Measurements from ENCODE around the gene ABCD4.
"Not testable (repeated sequence)": the region's sequence is repeated elsewhere in the genome, so short reads cannot be mapped to it uniquely, and the experiment has no call there.

ABCD4 gene

DNA sequence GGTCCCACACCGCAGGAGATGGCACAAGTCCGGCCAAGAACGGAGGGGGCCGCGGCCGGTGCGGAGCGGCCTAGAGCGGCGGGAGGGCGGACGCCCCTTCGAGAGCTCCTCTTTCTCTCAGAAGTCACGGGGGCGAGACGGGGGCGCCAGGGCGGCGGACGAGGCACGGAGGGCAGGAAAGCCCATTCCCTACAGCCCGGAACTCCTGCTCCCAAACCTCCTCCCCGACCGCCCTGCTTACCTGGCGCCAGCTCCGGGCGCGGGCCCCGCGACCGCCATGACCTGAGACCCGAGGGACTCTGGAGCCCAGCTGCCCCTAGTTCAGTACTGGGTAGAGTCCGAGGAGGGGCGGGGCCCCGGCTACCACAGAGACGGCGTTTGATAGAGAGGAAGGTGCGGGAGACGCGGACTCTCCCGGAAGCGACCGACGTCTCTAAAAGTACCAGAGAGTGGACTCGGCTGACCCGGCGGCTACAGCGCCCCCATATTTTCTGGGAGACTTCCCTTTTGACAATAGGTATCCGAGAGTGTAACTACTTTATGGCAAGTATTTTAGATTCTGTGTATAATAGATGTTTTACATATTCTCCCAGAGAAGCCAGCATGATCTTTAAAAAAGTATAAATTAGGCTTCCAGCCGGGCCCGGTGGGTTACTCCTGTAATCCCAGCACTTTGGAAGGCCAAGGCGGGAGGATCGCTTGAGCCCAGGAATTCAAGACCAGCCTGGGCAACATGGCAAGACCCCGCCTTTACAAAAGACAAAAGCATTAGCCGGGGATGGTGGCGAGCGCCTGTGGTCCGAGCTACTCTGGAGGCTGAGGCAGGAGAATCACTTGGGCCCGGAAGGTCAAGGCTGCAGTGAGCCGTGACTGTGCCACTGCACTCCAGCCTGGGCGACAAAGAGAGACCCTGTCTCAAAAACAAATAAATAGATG, at the start of gene ABCD4:
TSS of gene ABCD4 (minus strand) at position 301 of the 936 bp plus-strand sequence. CDS start at position 279, 22 bp downstream.
- peak; percentile 94 for DNase-seq (ENCODE audit: low spot score)

DNA sequence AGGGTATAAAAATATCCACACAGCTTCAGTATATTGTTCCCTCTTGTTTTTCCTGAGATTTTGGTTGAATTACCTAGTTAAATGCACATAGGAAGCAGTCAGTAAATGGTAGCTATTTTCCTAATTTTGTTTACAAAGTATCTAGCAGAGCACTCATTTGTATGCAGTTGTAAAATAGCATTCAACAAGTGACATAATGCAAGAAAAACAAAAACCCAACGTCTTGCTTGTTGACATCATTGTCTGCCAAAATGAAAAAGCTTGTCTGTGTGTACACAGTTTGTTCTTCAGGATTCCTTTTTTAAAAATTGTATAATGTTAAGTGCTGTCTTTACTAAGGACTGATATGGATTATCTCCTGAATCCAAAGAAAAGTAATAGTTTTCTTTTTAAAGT, 48.2 kb upstream of the ABCD4 start:
- DNase-seq (ENCODE audit: low spot score), result no peak

DNA sequence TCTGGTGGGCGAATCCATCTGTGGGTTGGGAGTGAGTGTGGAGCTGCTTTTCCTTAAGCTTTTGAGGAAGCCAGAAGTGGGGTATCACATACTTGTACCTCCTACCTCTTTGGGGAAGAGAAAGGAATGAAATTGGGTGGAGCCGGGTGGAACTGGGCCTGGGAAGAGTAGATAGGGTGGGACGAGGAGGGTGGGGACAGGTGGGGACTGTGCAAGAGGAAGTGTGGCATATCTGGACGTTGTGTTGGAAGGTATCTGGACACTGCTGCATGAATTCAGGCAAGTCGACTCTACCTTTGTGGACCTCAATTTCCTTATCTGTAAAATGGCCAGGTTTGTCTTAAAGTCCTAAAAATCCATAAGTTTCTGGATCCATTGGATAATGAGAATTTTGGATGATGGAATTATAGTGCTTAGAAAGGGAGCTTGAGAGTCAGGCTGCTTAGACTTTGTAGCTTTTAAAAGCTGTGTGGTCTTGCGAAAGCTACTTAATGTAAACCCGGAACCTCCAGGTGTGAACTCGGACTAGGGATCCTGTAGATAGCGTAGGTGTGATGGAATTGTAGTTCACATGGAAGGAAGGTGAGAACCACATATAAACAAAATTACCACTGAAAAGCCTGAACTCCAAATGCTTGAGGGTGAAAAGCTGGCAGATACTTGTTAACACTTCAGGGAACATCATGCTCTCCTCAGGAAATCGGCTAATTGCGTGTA, 47.6 kb upstream of the ABCD4 start:
- no peak for DNase-seq (ENCODE audit: low spot score)

DNA sequence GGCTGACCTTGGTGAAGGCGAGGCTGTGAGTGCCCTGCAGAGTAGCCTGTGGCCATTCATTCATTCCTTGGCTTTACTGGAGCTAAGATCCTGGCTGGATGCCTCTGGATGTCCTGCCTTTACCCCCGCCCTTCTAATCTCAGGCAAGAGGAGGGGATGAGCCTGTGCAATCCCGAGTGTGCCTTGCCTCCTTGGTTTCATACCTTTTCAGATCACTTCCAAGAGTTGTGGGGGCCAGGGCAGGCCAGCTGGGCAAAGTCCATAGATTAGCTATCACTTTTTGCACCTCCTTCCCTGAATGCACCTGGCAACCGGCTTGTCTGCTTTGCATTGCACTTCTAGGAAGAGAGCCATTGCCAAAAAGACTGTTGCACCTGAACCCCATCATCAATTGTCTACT, 47.0 kb upstream of the ABCD4 start:
- DNase-seq (ENCODE audit: low spot score), result no peak

DNA sequence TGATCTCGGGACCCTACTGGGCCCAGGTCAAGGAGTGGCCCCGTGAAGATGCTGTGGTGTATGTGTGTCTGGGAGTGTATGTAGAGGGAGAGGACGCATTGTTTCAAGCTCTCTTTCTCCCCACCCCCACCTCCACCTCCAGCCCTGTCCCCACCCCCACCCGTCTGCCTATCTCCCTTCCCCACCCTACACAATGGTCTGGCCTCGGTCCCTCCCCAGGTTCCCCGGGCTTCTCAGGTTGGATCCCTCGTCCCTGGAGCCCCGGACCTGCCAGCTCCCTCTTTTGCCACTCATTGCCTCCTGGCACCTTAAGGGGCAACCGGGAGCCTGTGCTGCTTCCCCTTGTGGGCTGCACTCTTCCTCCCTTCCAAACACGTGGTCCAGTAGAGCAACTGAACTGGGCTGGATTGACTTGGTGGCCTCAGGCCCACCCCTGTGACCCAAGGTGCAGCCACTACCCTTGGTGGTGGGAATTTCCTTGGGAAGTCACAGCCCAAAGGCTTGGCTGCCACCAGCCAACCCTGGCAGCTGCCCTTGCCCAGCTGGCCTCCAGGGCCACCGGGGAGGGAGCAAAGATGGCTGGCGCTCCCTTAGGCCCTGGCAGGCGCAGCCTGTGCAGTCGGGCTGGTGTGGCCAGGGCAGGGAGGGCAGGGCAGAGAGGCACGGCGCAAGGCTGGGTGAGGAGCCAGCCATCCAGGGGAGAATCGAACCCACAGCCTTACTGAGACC, 46.2 kb upstream of the ABCD4 start:
- DNase-seq (ENCODE audit: low spot score), result no peak

DNA sequence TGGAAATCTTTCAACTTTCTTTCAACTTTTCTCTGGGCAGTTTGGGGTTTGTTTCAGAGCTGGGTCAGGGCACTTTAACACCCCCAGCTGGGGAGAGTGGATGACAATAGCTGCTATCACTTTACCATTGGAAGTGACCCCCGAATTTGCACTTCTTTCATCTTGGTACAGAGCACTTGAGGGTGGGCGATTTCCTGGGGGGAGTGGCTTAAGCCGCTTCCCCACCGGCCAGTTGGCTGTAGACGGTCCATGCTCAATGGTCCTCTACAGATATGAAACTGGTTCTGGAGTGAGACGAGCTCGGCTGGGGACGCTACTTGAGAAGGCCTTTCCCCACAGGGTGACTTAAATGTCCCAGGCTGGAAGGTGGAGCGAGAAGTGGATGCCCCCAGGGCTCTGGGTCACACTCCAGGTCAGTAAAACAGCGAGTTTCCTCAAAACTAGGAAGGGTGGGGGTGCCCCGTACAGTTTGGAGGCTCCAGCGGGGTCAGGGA, 45.6 kb upstream of the ABCD4 start, which contains the start of gene VRTN:
TSS of gene VRTN (plus strand) at position 231 of the 494 bp plus-strand sequence. CDS start 8,313 bp downstream, outside the sequence.
- DNase-seq (ENCODE audit: low spot score), result no peak

DNA sequence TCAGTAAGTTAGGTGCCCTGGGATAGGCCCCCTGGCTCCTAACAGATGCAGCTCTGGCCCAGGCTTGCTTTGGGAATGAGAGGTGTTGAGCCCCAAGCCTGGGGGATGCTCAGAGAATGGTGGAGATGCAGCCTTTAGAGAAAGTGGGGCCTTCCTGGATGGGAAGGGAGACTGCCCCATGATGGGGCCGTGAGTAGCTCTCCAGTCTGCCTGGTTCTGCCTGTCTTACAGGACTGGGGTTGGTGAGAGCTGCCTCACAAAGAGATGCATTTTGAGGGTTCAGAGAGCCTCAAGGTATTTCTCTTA, 45.0 kb upstream of the ABCD4 start:
- no peak for DNase-seq (ENCODE audit: low spot score)

DNA sequence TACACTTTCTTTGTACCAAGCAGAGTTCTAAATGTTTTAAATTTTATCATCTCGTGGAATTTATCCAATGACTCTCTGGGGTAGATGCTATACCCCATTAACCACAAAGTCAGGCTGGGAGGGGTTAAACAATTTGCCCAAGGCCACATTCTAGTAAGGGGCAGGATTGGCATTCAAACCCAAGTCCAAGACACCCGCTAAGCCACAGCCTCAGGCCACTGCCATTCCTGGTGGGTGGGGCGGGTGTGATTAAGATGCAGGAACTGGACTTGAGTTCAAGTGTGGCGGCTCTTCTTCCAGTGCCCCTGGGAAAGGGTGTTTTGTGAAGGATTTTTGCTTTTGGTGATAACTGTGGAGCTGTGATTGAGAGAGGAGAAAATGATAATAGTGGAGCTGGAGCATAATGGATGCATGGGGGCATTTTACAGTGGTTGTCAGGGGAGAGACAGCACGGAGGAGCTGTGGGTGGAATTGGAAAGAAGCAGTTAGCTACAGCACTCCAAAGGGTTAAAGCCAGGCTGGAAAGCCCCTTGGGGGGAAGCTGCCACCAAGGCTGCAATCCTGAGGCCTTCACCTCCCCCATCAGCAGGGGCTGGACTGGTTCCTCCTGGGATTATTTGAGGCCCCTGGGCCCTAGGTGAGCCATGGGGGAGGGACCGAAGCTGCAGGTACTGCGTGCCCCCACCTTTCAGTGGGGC, 44.5 kb upstream of the ABCD4 start:
- DNase-seq (ENCODE audit: low spot score), result no peak

DNA sequence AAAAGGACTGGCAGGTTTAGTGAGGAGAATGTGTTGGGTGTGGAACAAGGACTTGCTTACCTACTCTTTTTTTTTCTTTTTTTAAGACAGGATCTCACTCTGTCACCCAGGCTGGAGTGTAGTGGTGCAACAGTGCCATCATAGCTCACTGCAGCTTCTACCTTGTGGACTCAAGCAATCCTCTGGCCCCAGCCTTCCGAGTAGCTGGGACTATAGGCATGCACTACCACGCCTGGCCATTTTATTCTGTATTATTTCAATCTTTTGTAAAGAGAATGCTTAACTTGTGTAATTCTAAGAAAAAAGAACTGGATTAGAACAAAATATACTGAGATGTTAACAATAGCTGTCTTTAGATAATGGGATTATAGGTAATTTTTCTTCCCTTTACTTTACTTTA, 43.6 kb upstream of the ABCD4 start:
- DNase-seq (ENCODE audit: low spot score), result no peak

DNA sequence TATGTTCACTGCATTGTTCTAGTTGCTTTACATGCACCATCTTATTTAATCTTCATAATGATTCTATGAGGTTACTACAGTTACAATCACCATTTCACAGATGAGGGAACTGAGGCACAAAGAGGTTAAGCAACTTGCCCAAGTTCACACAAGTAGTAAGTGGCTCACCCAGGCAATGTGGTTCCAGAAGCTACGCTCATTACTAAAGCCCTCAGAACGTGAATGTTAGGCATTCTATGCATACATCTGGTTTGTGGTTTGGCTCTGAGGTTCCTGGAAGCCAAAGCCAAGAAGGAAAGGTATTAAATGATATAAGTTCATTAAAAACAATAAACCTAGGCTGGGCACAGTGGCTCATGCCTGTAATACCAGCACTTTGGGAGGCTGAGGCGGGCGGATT, 31.2 kb upstream of the ABCD4 start:
- no peak for DNase-seq (ENCODE audit: low spot score)

DNA sequence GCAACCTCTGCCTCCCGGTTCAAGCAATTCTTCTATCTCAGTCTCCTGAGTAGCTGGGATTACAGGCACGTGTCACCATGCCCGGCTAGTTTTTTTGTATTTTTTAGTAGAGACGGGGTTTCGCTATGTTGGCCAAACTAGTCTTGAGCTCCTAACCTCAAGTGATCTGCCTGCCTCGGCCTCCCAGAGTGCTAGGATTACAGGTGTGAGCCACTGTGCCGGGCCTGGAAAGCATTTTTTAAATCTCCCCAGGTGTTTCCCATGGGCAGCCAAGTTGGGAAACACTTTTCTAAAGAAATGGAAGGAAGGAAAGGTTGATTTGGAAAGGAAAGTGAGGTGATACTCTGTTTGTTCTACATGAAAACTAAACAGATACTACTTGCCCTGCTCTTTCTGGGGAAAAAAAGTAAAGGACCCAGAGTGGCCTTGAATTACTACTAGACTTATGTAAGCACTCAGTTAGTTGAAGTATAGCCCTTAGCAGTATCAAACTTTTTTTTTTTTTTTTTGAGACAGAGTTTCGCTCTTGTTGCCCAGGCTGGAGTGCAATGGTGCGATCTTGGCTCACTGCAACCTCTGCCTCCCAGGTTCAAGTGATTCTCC, 27.3 kb upstream of the ABCD4 start:
- DNase-seq (ENCODE audit: low spot score), result not testable (repeated sequence)

DNA sequence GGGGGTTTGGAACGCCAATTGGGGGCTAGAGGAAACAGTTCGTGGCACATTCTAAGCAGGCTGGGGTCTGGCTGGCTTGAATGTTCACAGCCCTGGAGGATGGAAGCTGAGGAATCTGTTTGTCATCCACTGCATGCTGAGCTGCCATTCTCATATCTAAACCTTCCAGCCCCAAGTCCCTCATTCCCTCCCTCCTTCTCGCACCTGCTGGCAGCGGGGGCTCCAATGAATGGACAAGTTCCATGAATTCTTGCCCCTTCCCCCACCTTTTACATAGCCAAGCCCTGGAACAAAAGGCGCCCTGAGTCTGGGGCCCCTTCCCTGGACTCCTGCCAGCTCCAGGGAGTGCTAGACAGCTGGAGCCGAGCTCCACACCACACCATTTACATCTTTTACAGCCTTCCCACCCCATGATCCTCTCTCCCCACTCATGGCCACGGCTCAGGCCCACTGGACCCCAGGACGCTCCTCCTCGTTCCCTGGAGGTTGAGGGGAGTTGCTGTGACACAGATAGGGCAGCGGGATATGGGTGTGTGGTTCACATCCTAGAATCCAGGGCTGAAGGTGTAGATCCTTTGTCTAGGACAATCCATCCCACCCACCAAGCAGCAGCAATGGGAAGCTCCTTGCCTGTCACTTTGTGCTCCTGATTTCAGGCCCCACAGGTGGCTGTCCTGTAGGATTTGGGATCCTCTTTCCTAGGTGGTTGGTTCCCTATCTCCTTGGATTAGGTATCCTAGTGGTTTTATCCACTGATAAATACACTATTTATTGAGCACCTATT, 23.8 kb upstream of the ABCD4 start:
- no peak for DNase-seq (ENCODE audit: low spot score)

DNA sequence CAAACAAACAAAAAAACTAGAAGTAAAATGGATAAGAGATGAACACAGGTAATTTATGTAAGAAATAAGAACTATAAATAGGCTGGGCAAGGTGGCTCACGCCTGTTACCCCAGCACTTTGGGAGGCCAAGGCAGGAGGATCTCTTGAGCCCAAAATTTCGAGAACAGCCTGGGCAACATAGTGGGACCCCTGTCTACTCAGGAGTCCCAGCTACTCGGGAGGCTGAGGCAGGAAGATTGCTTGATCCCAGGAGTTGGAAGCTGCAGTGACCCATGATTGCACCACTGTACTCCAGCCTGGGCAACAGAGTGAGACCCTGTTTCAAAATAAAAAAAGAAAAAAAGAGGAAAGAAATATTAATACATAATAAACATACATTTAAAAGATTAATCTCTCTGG, 22.7 kb upstream of the ABCD4 start:
- no peak for DNase-seq (ENCODE audit: low spot score)

DNA sequence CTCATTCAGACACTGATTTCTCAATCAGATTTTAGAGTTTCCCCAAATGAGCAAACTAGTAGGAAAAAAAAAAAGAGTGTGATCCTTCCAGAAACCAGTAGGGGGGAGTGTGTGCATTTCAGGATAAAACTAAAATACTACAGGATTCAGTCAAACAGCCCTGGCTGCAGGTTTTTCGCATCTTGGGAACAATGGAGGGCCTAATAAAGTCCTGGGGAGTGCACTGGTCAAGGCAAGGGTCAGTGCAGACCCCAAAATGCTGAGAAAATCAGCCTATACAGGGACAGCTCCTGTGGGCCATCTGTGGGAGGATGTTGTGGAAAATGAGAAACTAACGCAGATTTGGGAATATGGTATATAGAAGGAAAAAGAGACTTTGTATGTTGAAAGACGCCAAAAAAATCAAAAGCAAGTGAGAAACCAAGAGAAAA, 22.2 kb upstream of the ABCD4 start:
- no peak for DNase-seq (ENCODE audit: low spot score)

DNA sequence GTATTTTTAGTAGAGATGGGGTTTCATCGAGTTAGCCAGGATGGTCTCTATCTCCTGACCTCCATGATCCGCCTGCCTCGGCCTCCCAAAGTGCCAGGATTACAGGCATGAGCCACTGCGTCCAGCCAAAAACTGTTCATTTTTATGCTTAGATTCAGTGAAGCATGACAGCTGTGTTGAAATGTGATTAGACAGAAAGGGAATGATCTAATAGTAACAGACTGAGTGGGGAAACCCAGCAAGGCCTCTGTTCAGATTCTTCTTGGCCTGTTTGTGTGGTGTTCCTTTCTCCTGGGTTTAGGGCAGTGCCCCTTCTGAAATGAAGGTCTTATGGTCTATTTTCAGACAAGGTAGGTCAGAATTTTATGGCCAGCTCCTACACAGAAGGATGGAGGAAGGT, 11.8 kb upstream of the ABCD4 start:
- DNase-seq (ENCODE audit: low spot score), result no peak

DNA sequence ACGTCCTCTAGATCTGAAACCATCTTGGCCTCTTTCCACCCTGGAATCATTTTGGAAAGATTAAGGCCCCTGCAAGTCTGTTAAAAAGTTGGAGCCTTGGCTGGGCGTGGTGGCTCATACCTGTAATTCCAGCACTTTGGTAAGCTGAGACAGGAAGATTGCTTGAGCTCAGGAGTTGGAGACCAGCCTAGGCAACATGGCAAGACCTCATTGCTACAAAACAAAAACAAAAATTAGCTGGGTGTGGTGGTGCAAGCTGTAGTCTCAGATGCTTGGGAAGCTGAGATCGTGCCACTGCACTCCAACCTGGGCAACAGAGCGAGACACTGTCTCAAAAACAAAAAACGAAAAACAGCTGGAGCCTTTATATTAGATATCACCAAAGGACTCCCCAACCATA, 10.9 kb upstream of the ABCD4 start:
- no peak for DNase-seq (ENCODE audit: low spot score)

DNA sequence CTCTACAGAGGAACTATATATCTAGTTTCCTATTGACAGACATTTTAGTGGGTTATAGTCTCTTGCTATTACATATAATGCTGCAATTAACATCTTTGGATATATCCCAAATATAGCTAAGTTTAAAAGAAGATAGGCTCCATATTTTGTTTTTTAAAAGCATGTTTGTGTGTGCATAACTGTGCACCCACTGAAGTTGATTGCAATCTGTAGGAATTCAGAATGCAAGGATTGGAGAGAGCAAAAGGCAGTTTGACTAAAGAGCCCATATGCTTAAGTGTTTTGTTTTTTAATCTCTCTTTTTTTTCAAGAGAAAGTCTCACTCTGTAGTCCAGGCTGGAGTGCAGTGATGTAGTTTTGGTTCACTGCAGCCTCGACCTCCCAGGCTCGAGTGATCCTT, 9.4 kb upstream of the ABCD4 start:
- DNase-seq (ENCODE audit: low spot score), result no peak

DNA sequence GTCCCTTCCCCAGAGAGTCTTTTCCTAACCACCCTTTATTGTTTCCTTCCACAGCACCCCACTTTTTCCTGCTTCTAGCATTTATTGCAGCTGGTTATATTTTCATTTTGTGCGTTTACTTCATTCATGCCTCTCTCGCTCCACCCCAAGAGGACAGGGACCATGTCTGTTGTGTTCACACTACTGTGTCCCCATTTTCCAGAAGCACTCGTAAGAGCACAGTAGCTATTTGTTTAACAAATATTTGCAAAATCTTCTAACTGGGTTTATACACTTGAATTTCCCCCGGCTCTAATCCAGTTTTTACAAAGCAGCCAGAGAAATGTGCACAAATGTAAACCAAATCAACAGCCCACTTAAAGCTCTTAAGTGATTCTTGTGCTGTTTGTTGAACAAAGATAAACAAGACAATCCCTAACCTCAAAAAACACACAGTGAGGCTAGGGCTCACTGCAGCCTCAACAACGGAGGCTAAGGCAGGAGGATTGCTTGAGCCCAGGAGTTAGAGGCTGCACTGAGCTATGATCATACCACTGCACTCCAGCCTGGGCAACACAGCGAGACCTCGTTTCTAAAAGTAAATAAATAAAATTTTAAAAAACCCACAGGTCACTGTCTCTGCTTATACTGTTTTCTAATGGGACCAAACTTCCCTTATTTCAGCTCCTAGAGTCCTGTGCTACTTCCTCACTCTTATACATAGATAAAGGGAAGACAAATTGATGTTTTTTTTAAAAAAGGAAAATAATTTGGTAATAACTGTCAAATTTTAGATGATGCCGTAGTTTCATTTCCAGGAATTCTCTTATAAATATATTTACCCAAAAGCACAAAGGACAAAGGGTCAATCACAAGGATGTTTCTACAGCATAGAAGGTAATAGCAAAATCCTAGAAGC, 6.6 kb upstream of the ABCD4 start:
- no peak for DNase-seq (ENCODE audit: low spot score)

DNA sequence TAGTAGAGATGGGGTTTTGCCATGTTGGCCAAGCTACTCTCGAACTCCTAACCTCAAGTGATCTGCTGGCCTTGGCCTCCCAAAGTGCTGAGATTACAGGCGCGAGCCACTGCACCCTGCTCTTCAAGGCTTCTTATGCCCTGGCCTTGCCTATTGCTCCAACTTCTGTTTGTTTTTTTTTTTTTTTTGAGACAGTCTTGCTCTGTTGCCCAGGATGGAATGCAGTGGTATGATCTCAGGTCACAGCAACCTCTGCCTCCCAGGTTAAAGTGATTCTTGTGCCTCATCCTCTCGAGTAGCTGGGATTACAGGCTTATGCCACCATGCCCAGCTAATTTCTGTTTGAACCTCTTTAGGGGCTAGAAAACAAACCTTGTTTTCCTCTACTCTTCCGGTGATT, 6.0 kb upstream of the ABCD4 start:
- no peak for DNase-seq (ENCODE audit: low spot score)
